Posterior vena cava (tissue), 2 donors: ENCODE measurements around the gene PCNP. TPM values are rescaled to one million over a fixed set of nuclear protein-coding genes. Genes with fewer than 3 reads are reported as not detected.

Source experiments
- total RNA-seq, 2 donors: library from RNA; stranded (reverse); fragmentation: NEBNext Ultra II Directional; extraction: Animal tissue kit (Norgen Biotek cat#: 25700); gene quantifications; one replicate each; pipeline ENCODE4 v1.2.1, GENCODE V29; 2021
- donor health status: DM: yes; HTN: yes; CAD: no.
- donor health status: DM: yes; HTN: yes; CAD: no.

PCNP gene
- total RNA-seq, 2 donors from 2014 or later, result 184 to 223 TPM

Other genes with a start within 250 kb of the PCNP start
- gene SENP7, start 61.0 kb upstream of the PCNP start, total RNA-seq, result 10 to 100 TPM; 17.0 to 20.0 TPM
- gene TRMT10C, start 12.3 kb upstream of the PCNP start, total RNA-seq, result 10 to 100 TPM; 14.6 to 15.2 TPM
- 10 to 100 TPM; 12.2 to 15.5 TPM for gene ZBTB11, start 103.0 kb downstream of the PCNP start, total RNA-seq
- 100 to 1,000 TPM; 756 TPM for gene RPL24, start 112.5 kb downstream of the PCNP start, total RNA-seq
- gene CEP97, start 150.4 kb downstream of the PCNP start, total RNA-seq, result 1 to 10 TPM; 7.2 to 9.9 TPM
- gene NXPE3, start 205.0 kb downstream of the PCNP start, total RNA-seq, result 10 to 100 TPM; 21.0 to 21.1 TPM